Osteocyte (in vitro differentiated cells): ENCODE data around the gene ACOT7. TPM values are rescaled to one million over a fixed set of nuclear protein-coding genes. Genes with fewer than 3 reads are reported as not detected.

Experiments
- DNase-seq: peaks from one replicate; pipeline ENCODE4 v3.0.0; 2021; ENCODE audit warnings: mixed read lengths; ENCODE audit not compliant: unreplicated experiment; ENCODE audit errors: extremely low spot score
- H3K27ac Mint-ChIP-seq: one replicate; pipeline ENCODE4 v1.8.0; 2021; ENCODE audit warnings: mild to moderate bottlenecking, mixed read lengths; ENCODE audit not compliant: unreplicated experiment
- H3K27me3 Mint-ChIP-seq: one replicate; pipeline ENCODE4 v1.8.0; 2021; ENCODE audit warnings: mixed read lengths; ENCODE audit not compliant: unreplicated experiment
- H3K36me3 Mint-ChIP-seq: one replicate; pipeline ENCODE4 v1.8.0; 2021; ENCODE audit warnings: mixed read lengths; ENCODE audit not compliant: unreplicated experiment
- H3K4me1 Mint-ChIP-seq: one replicate; pipeline ENCODE4 v1.8.0; 2021; ENCODE audit warnings: mixed read lengths; ENCODE audit not compliant: unreplicated experiment
- H3K4me3 Mint-ChIP-seq: one replicate; pipeline ENCODE4 v1.8.0; 2021; ENCODE audit warnings: mild to moderate bottlenecking, moderate library complexity, mixed read lengths; ENCODE audit not compliant: unreplicated experiment
- H3K9me3 Mint-ChIP-seq: one replicate; pipeline ENCODE4 v1.8.0; 2021; ENCODE audit warnings: mixed read lengths; ENCODE audit not compliant: unreplicated experiment
- CTCF ChIP-seq: fragments of 200-600 bp; sonication (generic); IDR thresholded peaks from 2 replicates; pipeline ENCODE4 v1.5.0; 2021; ENCODE audit warnings: antibody characterized with exemption, mild to moderate bottlenecking, moderate library complexity
- total RNA-seq: library from RNA; stranded (reverse); gene quantifications from 2 replicates; pipeline ENCODE4 v1.2.1, GENCODE V29; 2021

The ACOT7 gene
- total RNA-seq, 1 donor from 2014 or later, result 21.8 TPM

- TF ChIP-seq CTCF, result no peak
- Mint-ChIP-seq H3K27me3 (no peaks in the 10 kb centered on the region), H3K9me3 (no peaks in the 10 kb centered on the region), H3K36me3 (no peaks in the 10 kb centered on the region), H3K4me1 (peaks cover 3% of the 10 kb centered on the region), H3K4me3 (no peak overlapping the region), H3K27ac (no peak overlapping the region)
- DNase-seq, result no peak
Observed at GRCh38 chr1:6257541-6258069, 136.0 kb downstream of the ACOT7 start.

- no peak for DNase-seq
- TF ChIP-seq CTCF, result no peak
- Mint-ChIP-seq H3K36me3 (no peaks in the 10 kb centered on the region), H3K9me3 (no peaks in the 10 kb centered on the region), H3K4me1 (peaks cover 1% of the 10 kb centered on the region), H3K27ac (no peak overlapping the region), H3K4me3 (no peak overlapping the region), H3K27me3 (no peaks in the 10 kb centered on the region)
Observed at GRCh38 chr1:6256645-6257044, 136.9 kb downstream of the ACOT7 start.

- peaks cover 13% of the 10 kb centered on the region for H3K27me3 Mint-ChIP-seq
- H3K9me3 Mint-ChIP-seq, result no peaks in the 10 kb centered on the region
- no peak for TF ChIP-seq CTCF
- H3K27ac Mint-ChIP-seq, result no peak overlapping the region
- H3K4me1 Mint-ChIP-seq, result peaks cover 2% of the 10 kb centered on the region
- no peaks in the 10 kb centered on the region for H3K36me3 Mint-ChIP-seq
- no peak overlapping the region for H3K4me3 Mint-ChIP-seq
- DNase-seq, result no peak
Observed at GRCh38 chr1:6254691-6255090, 138.9 kb downstream of the ACOT7 start.

- H3K4me3 Mint-ChIP-seq, result no peak overlapping the region
- peaks cover 2% of the 10 kb centered on the region for H3K4me1 Mint-ChIP-seq
- no peak overlapping the region for H3K27ac Mint-ChIP-seq
- no peaks in the 10 kb centered on the region for H3K36me3 Mint-ChIP-seq
- no peak for DNase-seq
- TF ChIP-seq CTCF, result no peak
- no peaks in the 10 kb centered on the region for H3K9me3 Mint-ChIP-seq
- H3K27me3 Mint-ChIP-seq, result peaks cover 17% of the 10 kb centered on the region
Observed at GRCh38 chr1:6253380-6253779, 140.2 kb downstream of the ACOT7 start.

GRCh38 chr1:6252374-6252710 is 141.2 kb downstream of the ACOT7 start:
- Mint-ChIP-seq H3K27ac (no peak overlapping the region), H3K4me1 (peaks cover 2% of the 10 kb centered on the region), H3K27me3 (peaks cover 22% of the 10 kb centered on the region), H3K9me3 (no peaks in the 10 kb centered on the region), H3K36me3 (no peaks in the 10 kb centered on the region), H3K4me3 (no peak overlapping the region)
- no peak for TF ChIP-seq CTCF
- DNase-seq, result no peak
